PC-9 (cell line): ENCODE measurements around the gene CACNA1S.

ENCODE experiments used
- CTCF ChIP-seq: fragments of 200-600 bp; sonication (generic); conservative IDR thresholded peaks from 2 replicates; pipeline ENCODE4 v1.6.1; 2017; ENCODE audit warnings: mixed run types, antibody characterized with exemption, mild to moderate bottlenecking, moderate library complexity
- EZH2 ChIP-seq: fragments of 200-600 bp; sonication (generic); IDR thresholded peaks from 2 replicates; pipeline ENCODE4 v1.8.0; 2017; ENCODE audit warnings: antibody characterized with exemption, low read depth

- no peak for TF ChIP-seq CTCF
- no peak for TF ChIP-seq EZH2
These were observed 22.2 kb upstream of the CACNA1S start for GRCh38 chr1:201134405-201134804.
